ENCODE results near the gene IFIT1.
"Not testable (repeated sequence)": the region's sequence is repeated elsewhere in the genome, so short reads cannot be mapped to it uniquely, and the experiment has no call there.

IFIT1 gene

DNA sequence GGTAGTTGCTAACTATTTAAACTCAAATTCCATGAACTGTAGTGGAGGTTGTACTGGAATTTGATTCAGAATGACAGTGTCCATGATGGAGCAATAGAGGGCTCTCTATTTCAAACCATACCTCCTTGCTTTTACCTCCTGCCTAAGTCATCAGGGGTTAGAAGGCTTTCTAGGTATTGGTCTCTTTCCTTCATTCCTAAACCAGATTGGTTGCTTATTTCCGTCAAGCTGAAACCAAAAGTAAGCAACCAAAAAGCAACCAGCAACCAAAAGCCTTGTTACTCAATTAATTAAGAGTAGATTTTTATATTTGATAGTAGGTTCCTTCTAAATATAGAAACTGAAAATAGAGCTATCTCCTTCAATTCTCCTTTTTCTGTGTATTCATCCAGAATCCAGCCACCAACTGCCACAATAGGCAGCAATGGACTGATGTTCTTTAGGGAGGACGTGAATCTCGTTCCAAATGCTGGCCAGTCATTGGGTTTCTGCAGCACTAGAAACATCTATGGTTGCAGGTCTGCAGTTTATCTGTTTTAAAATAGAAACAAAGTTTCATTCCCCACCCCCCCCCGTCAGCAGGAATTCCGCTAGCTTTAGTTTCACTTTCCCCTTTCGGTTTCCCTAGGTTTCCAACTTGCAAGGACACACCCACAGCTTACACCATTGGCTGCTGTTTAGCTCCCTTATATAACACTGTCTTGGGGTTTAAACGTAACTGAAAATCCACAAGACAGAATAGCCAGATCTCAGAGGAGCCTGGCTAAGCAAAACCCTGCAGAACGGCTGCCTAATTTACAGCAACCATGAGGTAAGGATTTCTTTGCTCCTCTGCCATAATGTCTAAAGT, at the start of gene IFIT1:
IFIT1 (plus strand) TSS at position 717 of the 850 bp plus-strand sequence; CDS start at position 807, 90 bp downstream.
- DNase-seq = peak; percentile 26

GRCh38 chr10:89343089-89343767, 49.2 kb upstream of the IFIT1 start:
- no peak for DNase-seq

- no peak for DNase-seq
Measured at GRCh38 chr10:89344156-89344555, 48.3 kb upstream of the IFIT1 start.

- DNase-seq = no peak
Measured at GRCh38 chr10:89345367-89346000, 46.9 kb upstream of the IFIT1 start.

DNA sequence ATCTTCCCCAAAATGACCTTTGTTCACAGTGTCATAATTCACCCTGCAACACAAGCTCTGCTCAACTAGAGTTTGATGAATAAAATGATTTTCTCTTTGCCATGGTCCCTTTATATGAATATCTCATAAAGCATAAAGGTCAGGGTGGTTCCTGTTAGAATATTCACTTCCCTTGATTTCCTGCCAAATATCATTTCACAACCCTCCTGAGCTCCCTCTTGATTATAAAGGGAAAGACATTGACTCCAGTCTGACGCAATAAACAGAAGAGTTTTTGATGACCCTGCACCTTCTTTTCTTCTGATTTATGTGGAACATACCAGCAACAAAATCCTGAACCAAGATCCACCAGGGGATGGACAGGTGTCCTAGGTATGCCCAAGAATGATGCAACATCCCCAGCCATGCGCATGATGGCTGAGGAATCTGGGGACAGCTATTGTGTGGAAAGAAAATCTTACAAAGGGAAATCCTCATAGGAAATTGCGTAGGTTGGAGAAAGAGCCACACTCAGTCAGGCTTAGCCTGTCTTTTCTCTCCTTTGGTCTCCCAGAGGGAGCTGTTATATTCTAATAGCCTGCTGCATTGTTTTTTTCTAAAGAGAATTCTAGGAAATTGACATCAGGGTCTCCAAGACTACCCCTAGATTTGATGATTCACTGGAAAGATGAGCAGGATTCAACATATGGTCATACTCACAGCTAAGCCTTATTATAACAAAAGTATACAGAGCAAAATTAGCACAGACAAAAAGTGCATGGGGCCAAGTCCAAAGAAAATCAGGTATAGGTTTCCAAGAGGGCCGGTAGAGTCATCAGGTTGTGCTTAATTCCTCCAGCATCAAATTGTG, 45.8 kb upstream of the IFIT1 start:
- DNase-seq = no peak

DNA sequence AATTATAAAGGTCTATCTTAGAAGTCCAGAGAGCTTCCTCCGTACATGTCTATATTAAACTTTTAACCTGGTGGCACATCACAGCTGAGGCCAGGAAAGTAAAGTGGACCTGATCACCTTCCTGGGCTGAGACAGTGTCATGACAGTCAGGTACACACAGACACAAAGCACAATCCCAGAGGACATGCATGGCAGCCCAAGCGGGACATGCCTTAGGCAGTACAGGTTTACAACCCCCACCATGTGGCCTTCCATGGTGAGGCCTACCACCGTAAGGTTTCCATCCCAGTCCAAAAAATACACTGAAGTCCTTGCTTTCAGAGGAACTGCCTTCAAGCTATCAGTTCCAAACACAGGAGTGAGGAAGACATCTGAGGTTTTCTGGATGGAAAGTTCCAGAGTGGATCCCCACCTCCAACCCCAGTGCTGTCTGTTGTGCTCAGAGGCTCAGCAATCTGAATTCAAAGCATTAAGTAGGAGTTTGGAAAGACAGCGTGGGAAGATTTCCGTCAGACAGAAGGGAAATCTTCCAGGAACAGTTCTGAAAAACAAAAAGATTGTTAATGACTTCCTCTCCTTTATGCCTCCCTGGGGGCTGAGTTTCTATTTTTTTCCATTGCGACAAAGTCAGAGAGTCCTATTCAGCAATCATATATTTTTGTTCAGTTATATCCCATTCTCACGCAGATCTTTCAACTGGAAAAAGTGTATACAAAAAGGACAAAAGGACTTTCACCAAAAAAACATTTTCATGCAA, 44.5 kb upstream of the IFIT1 start:
- no peak for DNase-seq

DNA sequence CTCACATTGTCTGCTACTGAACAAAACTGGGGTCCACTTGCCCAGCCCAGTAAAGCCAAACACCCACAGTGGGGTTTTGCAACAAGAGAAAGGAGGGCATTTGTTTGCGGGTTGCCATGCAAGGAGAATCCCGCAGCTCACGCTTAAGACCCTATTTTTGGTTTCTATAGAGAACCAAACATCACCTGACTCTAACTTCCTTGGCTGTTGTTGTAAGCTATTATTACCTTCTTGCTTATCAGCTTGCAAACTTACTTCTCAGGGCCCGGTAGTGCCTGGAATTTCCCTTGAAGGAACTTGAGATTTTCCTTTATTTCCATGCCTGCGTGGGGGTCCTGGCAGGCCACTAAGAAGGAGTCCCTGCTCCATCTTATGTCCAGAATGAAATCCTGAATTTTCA, 43.9 kb upstream of the IFIT1 start:
- no peak for DNase-seq

GRCh38 chr10:89348975-89349374, 43.4 kb upstream of the IFIT1 start:
- no peak for DNase-seq

GRCh38 chr10:89350631-89351315, 41.6 kb upstream of the IFIT1 start:
- not testable (repeated sequence) for DNase-seq

DNA sequence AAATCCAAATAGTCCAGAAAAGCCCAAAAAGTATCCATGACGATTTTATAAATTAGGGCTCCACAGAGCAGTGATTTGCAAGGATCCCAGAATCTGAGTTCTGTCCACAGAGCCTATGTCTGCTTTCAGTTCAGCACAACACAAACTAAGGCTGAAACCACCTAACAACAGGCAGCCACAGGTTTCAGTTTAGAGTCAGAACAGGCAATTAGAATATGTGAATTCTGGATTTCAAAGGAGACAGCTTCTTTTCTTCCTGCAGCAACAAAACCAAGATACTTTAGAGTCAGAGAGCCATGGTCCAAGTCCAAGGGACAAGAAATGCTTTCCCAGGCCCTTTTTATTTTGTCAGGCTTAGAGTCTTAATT, 41.0 kb upstream of the IFIT1 start:
- no peak for DNase-seq

DNA sequence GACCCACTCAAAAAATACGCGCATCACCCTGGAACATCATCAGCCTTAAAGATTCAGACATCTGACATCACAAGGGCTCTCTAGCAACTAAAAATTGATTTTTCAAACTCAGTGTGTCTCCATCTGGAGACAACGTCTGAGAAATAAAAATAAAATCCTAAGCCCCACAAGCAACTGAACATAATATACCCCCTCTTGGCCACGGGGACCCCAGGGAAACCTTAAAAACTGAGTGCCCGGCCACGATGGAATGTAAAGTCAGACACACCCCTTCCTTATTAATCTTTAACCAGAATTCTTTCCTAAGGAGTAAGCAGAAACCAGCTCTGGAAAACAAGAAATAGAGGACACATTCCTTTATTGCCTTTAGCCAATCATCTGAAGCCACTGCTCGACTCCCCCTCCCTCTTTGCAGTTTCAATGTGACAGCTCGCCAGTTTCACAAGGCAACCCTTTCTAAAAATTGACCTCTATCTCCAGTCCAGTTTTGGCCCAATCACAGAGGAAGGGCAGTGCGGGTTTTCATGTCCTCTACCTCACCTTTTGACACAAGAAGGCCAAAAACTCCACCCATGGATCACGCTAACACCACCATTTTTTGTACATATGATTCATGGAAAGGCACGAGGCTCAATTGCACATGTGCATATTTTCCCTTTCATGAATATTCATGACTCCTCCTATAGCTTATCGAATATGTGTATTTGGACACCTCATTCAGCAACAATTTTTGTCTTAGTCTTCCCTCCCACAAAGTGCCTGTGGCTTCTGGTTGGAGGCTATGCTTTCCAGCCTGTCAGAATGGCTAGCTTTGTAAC, 40.4 kb upstream of the IFIT1 start:
- DNase-seq = no peak

GRCh38 chr10:89352802-89353201, 39.6 kb upstream of the IFIT1 start:
- DNase-seq = no peak

DNA sequence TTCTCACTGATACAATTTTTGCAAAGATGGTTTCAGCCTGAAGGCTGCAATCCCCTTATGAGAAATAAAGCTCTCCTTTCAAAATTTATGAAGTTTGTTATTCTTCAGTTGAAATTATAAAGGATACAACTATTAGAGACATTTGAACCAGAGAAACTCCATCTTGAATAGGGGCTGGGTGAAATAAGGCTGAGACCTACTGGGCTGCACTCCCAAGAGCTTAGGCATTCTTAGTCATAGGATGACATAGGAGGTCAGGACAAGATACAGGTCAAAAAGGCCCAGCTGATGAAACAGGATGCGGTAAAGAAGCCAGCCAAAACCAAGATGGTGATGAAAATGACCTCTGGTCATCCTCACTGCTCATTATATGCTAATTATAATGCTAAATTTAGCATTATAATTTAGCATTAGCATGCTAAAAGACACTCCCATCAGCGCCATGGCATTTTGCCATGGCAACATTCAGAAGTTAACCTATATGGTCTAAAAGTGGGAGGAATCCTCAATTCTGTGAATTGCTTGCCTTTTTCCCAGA, 37.0 kb upstream of the IFIT1 start:
- DNase-seq = no peak

GRCh38 chr10:89357096-89357495, 35.3 kb upstream of the IFIT1 start:
- DNase-seq = no peak

DNA sequence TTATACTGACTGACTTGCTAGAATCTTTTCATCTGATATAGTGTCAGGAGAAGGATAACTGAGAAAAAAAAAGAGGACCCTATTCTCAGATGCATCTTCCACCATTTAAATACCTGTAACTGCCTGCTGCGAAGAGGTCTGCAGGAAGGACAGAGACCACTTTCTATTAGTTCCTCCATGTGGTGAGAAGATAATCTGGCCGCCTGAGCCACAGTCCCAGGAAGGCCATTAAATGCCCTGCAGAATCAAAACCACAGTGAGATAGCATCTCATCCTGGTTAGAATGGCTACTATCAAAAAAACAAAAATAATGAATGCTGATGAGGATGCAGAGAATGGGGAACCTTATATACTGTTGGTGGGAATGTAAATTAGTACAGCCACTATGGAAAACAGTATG, 34.4 kb upstream of the IFIT1 start:
- DNase-seq = no peak

GRCh38 chr10:89360157-89360556, 32.3 kb upstream of the IFIT1 start:
- DNase-seq = no peak

DNA sequence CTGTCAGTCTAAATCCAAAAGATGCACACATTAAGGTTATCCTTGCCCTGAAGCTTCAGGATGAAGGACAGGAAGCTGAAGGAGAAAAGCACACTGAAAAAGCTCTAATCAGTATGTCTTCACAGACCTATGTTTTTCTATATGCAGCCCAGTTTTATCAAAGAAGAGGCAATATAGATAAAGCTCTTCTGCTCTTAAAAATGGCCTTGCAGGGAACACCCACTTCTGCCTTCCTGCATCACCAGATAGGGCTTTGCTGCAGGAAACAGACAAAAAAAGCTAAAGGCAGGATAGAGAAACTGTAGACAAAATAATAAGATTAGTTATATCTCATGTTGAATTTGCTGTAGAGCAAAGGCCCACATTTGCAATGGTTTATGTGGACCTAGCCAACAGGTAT, 29.5 kb upstream of the IFIT1 start:
- no peak for DNase-seq

- no peak for DNase-seq
Measured at GRCh38 chr10:89363729-89364442, 28.5 kb upstream of the IFIT1 start.

GRCh38 chr10:89364531-89364930, 27.9 kb upstream of the IFIT1 start:
- no peak for DNase-seq

DNA sequence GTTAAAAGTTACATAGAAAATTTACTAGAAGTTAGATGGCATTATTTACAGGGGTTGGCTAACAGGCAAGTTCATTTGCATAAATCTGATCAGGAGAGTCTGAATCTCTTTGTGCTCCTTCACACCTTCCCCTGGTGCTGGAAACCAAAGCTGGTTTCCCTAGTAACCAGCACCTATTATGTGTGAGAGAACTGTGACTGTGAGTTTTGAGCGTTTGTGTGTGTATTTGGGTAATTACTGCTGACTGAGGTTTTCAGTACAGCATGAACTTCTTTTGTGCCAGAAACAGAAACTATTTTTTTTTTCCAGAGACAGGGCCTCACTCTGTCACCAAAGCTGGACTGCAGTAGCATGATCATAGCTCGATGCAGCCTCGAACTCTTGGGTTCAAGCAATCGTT, 24.9 kb upstream of the IFIT1 start:
- no peak for DNase-seq
